H9 (cell line): Measurements from ENCODE around the gene FRK. TPM values are rescaled to one million over a fixed set of nuclear protein-coding genes. Genes with fewer than 3 reads are reported as not detected.

Experiments
- DNase-seq: peaks from one replicate; pipeline ENCODE4 v3.0.0-alpha.2; 2017
- H2AFZ ChIP-seq: one replicate; pipeline ENCODE4 v1.6.1; 2013; ENCODE audit warnings: mild to moderate bottlenecking, low read length, control low read depth, moderate library complexity
- H2AK5ac ChIP-seq: 2 replicates; pipeline ENCODE4 v1.6.1; 2013; ENCODE audit warnings: low read length, control low read depth, mixed read lengths; ENCODE audit not compliant: insufficient read length
- H2BK120ac ChIP-seq: one replicate; pipeline ENCODE4 v1.6.1; 2013; ENCODE audit warnings: low read depth, mild to moderate bottlenecking, low read length, control low read depth, inconsistent platforms; ENCODE audit not compliant: poor library complexity, severe bottlenecking
- H2BK12ac ChIP-seq: 2 replicates; pipeline ENCODE4 v1.6.1; 2013; ENCODE audit warnings: low read length, control low read depth, mixed read lengths, low read depth; ENCODE audit not compliant: insufficient read length
- H2BK15ac ChIP-seq: 2 replicates; pipeline ENCODE4 v1.6.1; 2013; ENCODE audit warnings: low read depth, low read length, control low read depth
- H2BK20ac ChIP-seq: one replicate; pipeline ENCODE4 v1.6.1; 2013; ENCODE audit warnings: low read depth, mild to moderate bottlenecking, low read length, control low read depth, inconsistent platforms; ENCODE audit not compliant: poor library complexity, severe bottlenecking
- H2BK5ac ChIP-seq: 2 replicates; pipeline ENCODE4 v1.6.1; 2013; ENCODE audit warnings: low read length, control low read depth, mixed read lengths; ENCODE audit not compliant: insufficient read length
- H3K14ac ChIP-seq: 2 replicates; pipeline ENCODE4 v1.6.1; 2013; ENCODE audit warnings: low read length, control low read depth; ENCODE audit not compliant: insufficient read depth
- H3K18ac ChIP-seq: 2 replicates; pipeline ENCODE4 v1.6.1; 2013; ENCODE audit warnings: low read depth, mild to moderate bottlenecking, mixed read lengths, low read length, control low read depth; ENCODE audit not compliant: insufficient read length
- H3K23ac ChIP-seq: 2 replicates; pipeline ENCODE4 v1.6.1; 2013; ENCODE audit warnings: low read length, control low read depth, mixed read lengths, low read depth; ENCODE audit not compliant: insufficient read length
- H3K23me2 ChIP-seq: 2 replicates; pipeline ENCODE4 v1.6.1; 2013; ENCODE audit warnings: low read depth, mild to moderate bottlenecking, mixed read lengths, low read length, control low read depth; ENCODE audit not compliant: insufficient read length, poor library complexity, severe bottlenecking
- H3K27ac ChIP-seq: 2 replicates; pipeline ENCODE4 v1.5.1; 2013; ENCODE audit warnings: low read length, control low read depth, mixed read lengths, low read depth; ENCODE audit not compliant: insufficient read length
- H3K27me3 ChIP-seq: 2 replicates; pipeline ENCODE4 v1.6.1; 2013; ENCODE audit warnings: low read length, control low read depth, inconsistent platforms; ENCODE audit not compliant: insufficient read depth
- H3K4ac ChIP-seq: 2 replicates; pipeline ENCODE4 v1.6.1; 2013; ENCODE audit warnings: low read depth, mild to moderate bottlenecking, control low read depth, inconsistent platforms, low read length, moderate library complexity
- H3K4me1 ChIP-seq: 2 replicates; pipeline ENCODE4 v1.6.1; 2013; ENCODE audit warnings: low read length, control low read depth, inconsistent platforms; ENCODE audit not compliant: insufficient read depth
- H3K4me2 ChIP-seq: 2 replicates; pipeline ENCODE4 v1.6.1; 2013; ENCODE audit warnings: low read length, control low read depth, mixed read lengths; ENCODE audit not compliant: insufficient read length, insufficient read depth
- H3K56ac ChIP-seq: 2 replicates; pipeline ENCODE4 v1.6.1; 2013; ENCODE audit warnings: low read depth, mild to moderate bottlenecking, mixed read lengths, low read length, control low read depth; ENCODE audit not compliant: insufficient read length
- H3K79me1 ChIP-seq: 2 replicates; pipeline ENCODE4 v1.6.1; 2013; ENCODE audit warnings: low read depth, mild to moderate bottlenecking, moderate library complexity, low read length, control low read depth, inconsistent platforms; ENCODE audit not compliant: insufficient read depth, poor library complexity, severe bottlenecking
- H3K79me2 ChIP-seq: 2 replicates; pipeline ENCODE4 v1.6.1; 2013; ENCODE audit warnings: low read length, control low read depth, inconsistent platforms; ENCODE audit not compliant: insufficient read depth
- H3K9ac ChIP-seq: 2 replicates; pipeline ENCODE4 v1.6.1; 2013; ENCODE audit warnings: low read length, control low read depth, mixed read lengths; ENCODE audit not compliant: insufficient read length; ENCODE audit errors: extremely low read depth
- H3K9me3 ChIP-seq: one replicate; pipeline ENCODE4 v1.6.1; 2013; ENCODE audit warnings: low read depth, low read length, inconsistent platforms; ENCODE audit not compliant: control insufficient read depth
- H3T11ph ChIP-seq: one replicate; pipeline ENCODE4 v1.6.1; 2013; ENCODE audit warnings: mild to moderate bottlenecking, low read length, control low read depth, inconsistent platforms
- H4K20me1 ChIP-seq: one replicate; pipeline ENCODE4 v1.6.1; 2013; ENCODE audit not compliant: control insufficient read depth, insufficient read length, insufficient read depth
- H4K5ac ChIP-seq: 2 replicates; pipeline ENCODE4 v1.6.1; 2013; ENCODE audit warnings: low read depth, mild to moderate bottlenecking, mixed read lengths, low read length, control low read depth; ENCODE audit not compliant: insufficient read length
- H4K8ac ChIP-seq: replicated peaks from 2 replicates; pipeline ENCODE4 v1.6.1; 2013; ENCODE audit warnings: low read length, control low read depth, mixed read lengths, low read depth; ENCODE audit not compliant: insufficient read length
- H4K91ac ChIP-seq: 2 replicates; pipeline ENCODE4 v1.6.1; 2013; ENCODE audit warnings: low read depth, mild to moderate bottlenecking, moderate library complexity, mixed read lengths, low read length, control low read depth; ENCODE audit not compliant: insufficient read length
- H3K27ac Mint-ChIP-seq, 3 experiments: 2 replicates in 2 of 3; 3 replicates in 1 of 3; pipeline ENCODE4 v1.8.0; 2020 to 2021; ENCODE audit warnings: mixed read lengths in 3 of 3, mild to moderate bottlenecking in 1 of 3, moderate library complexity in 1 of 3
- H3K27me3 Mint-ChIP-seq: 2 replicates; pipeline ENCODE4 v1.8.0; 2021; ENCODE audit warnings: low read depth, mild to moderate bottlenecking, moderate library complexity, mixed read lengths
- H3K36me3 Mint-ChIP-seq, 3 experiments: 2 replicates in 2 of 3; 3 replicates in 1 of 3; pipeline ENCODE4 v1.8.0; 2020 to 2021; ENCODE audit warnings: low read depth in 3 of 3, mixed read lengths in 3 of 3; ENCODE audit not compliant: insufficient read depth in 1 of 3
- H3K4me1 Mint-ChIP-seq, 2 experiments: 2 replicates each; pipeline ENCODE4 v1.8.0; 2020; ENCODE audit warnings: mixed read lengths in 2 of 2
- H3K4me3 Mint-ChIP-seq, 2 experiments: 2 replicates in 1 of 2; 3 replicates in 1 of 2; pipeline ENCODE4 v1.8.0; 2020 to 2021; ENCODE audit warnings: mild to moderate bottlenecking in 2 of 2, mixed read lengths in 2 of 2, moderate library complexity in 1 of 2
- H3K9me3 Mint-ChIP-seq, 2 experiments: 2 replicates in 1 of 2; 3 replicates in 1 of 2; pipeline ENCODE4 v1.8.0; 2020; ENCODE audit warnings: mild to moderate bottlenecking in 2 of 2, mixed read lengths in 2 of 2, moderate library complexity in 1 of 2
- WGBS: extraction: QIAGEN DNeasy Blood & Tissue Kit; methylation state at CpG from one replicate; pipeline ENCODE4 v1.1.7; 2013; ENCODE audit warnings: missing lambda C conversion rate, low lambda C conversion rate, mixed read lengths; ENCODE audit not compliant: insufficient read length; ENCODE audit errors: extremely low coverage; 5-methylcytosine and 5-hydroxymethylcytosine counted together
- total RNA-seq: library from RNA; stranded (reverse); gene quantifications from 2 replicates; pipeline ENCODE4 v1.2.1, GENCODE V29; 2021
- TF ChIP-seq, protein P1 (sequence below): fragments of 200-600 bp; sonication (generic); conservative IDR thresholded peaks from 3 replicates; pipeline ENCODE4 v1.8.0; 2021; ENCODE audit warnings: antibody characterized with exemption, mild to moderate bottlenecking

Gene FRK
- total RNA-seq, 1 experiment from 2014 or later = 0.15 TPM

GRCh38 chr6:115914098-115914497 lies 146.6 kb downstream of the FRK start:
- no peak for DNase-seq
- H3K9me3 ChIP-seq = no peaks in the 10 kb centered on the region
- Mint-ChIP-seq H3K27me3 (no peaks in the 10 kb centered on the region), H3K9me3 (no peaks in the 10 kb centered on the region), H3K27ac (peak overlapping the region in 1 of 3 experiments; percentile 27; a peak in 1 of 7 replicates), H3K4me1 (peaks cover 3 to 5% of the 10 kb centered on the region in 2 experiments; a peak in 2 of 4 replicates), H3K4me3 (no peak overlapping the region), H3K36me3 (no peaks in the 10 kb centered on the region)
- H3K56ac ChIP-seq = no peak overlapping the region
- H2BK120ac ChIP-seq = no peak overlapping the region
- no peaks in the 10 kb centered on the region for H3K79me2 ChIP-seq
- no peak overlapping the region for H3K4me2 ChIP-seq
- H3K79me1 ChIP-seq = no peaks in the 10 kb centered on the region
- no peak overlapping the region for H3T11ph ChIP-seq
- H3K23ac ChIP-seq = no peak overlapping the region
- H4K91ac ChIP-seq = no peak overlapping the region
- no peak overlapping the region for H2BK5ac ChIP-seq
- H3K27me3 ChIP-seq = no peaks in the 10 kb centered on the region
- no peak overlapping the region for H3K27ac ChIP-seq
- no peaks in the 10 kb centered on the region for H3K4me1 ChIP-seq
- WGBS = no CpG with 5 or more reads among the region's 2 CpGs
- H4K5ac ChIP-seq = peak overlapping the region; percentile 28
- H2BK15ac ChIP-seq = no peak overlapping the region
- no peak overlapping the region for H3K9ac ChIP-seq
- H3K23me2 ChIP-seq = no peaks in the 10 kb centered on the region
- H3K18ac ChIP-seq = no peak overlapping the region
- H4K8ac ChIP-seq = no peak overlapping the region
- no peak overlapping the region for H2BK12ac ChIP-seq
- TF ChIP-seq, protein P1, sequence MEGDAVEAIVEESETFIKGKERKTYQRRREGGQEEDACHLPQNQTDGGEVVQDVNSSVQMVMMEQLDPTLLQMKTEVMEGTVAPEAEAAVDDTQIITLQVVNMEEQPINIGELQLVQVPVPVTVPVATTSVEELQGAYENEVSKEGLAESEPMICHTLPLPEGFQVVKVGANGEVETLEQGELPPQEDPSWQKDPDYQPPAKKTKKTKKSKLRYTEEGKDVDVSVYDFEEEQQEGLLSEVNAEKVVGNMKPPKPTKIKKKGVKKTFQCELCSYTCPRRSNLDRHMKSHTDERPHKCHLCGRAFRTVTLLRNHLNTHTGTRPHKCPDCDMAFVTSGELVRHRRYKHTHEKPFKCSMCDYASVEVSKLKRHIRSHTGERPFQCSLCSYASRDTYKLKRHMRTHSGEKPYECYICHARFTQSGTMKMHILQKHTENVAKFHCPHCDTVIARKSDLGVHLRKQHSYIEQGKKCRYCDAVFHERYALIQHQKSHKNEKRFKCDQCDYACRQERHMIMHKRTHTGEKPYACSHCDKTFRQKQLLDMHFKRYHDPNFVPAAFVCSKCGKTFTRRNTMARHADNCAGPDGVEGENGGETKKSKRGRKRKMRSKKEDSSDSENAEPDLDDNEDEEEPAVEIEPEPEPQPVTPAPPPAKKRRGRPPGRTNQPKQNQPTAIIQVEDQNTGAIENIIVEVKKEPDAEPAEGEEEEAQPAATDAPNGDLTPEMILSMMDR = no peak
- H3K4ac ChIP-seq = no peak overlapping the region
- no peak overlapping the region for H2AK5ac ChIP-seq
- no peaks in the 10 kb centered on the region for H4K20me1 ChIP-seq
- no peak overlapping the region for H2AFZ ChIP-seq
- no peak overlapping the region for H3K14ac ChIP-seq
- H2BK20ac ChIP-seq = no peak overlapping the region
